ENCODE measurements around the gene ZNF367. TPM values are rescaled to one million over a fixed set of nuclear protein-coding genes. Genes with fewer than 3 reads are reported as not detected.
A peak's percentile ranks its signal among the peaks of the same experiment; 100 is the strongest.

Gene ZNF367
- total RNA-seq, 2 donors from 2014 or later: 3.6 to 18.9 TPM

DNA sequence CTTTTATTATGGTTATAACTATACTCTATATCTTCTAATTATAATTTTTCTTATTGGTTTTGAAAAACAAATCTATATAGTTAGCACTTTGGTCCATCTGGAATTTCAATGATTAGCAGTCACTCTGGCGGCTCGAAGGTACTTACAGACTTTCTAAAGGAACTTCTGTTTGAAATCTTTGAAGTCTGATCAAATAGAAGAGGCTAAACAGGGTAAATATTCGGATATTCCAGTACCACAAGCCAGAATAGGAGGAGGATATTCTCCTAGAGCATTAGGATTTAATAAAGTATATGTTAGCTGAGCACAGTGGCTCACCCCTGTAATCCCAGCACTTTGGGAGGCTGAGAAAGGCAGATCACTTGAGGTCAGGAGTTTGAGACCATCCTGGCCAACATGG, 77.5 kb downstream of the ZNF367 start:
- Histone ChIP-seq H3K9ac (ENCODE audit: low read depth in 2 of 2, low read length in 2 of 2) (no peak overlapping the region), H3K4me3 (no peak overlapping the region), H3K27me3 (no peaks in the 10 kb centered on the region), H3K36me3 (no peaks in the 10 kb centered on the region), H3K4me1 (peaks cover 6% of the 10 kb centered on the region), H3K27ac (peak overlapping the region; percentile 27), H3K9me3 (no peaks in the 10 kb centered on the region)
- intact Hi-C loops (cut with DNase I): no loop called here
- no peak for DNase-seq
- TF ChIP-seq, protein P1, sequence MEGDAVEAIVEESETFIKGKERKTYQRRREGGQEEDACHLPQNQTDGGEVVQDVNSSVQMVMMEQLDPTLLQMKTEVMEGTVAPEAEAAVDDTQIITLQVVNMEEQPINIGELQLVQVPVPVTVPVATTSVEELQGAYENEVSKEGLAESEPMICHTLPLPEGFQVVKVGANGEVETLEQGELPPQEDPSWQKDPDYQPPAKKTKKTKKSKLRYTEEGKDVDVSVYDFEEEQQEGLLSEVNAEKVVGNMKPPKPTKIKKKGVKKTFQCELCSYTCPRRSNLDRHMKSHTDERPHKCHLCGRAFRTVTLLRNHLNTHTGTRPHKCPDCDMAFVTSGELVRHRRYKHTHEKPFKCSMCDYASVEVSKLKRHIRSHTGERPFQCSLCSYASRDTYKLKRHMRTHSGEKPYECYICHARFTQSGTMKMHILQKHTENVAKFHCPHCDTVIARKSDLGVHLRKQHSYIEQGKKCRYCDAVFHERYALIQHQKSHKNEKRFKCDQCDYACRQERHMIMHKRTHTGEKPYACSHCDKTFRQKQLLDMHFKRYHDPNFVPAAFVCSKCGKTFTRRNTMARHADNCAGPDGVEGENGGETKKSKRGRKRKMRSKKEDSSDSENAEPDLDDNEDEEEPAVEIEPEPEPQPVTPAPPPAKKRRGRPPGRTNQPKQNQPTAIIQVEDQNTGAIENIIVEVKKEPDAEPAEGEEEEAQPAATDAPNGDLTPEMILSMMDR (IDR thresholded peaks at IDR 0.05): no peak

DNA sequence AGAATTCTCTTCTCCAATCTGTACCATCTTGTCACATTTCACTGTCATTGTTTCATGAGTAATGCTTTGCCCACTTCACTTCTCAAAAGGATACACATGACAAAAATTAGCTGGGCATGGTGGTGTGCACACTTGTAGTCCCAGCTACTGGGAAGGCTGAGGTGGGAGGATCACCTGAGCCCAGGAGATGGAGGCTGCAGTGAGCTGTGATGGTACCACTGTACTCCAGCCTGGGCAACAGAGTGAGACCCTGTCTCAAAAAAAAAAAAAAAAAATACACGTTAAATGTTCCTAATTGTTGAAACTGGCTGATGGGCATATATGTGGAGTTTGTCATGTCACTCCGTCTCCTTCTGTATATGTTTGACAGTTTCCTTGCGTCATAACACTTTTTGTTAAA, 79.9 kb downstream of the ZNF367 start:
- Histone ChIP-seq H3K4me3 (no peak overlapping the region), H3K36me3 (no peaks in the 10 kb centered on the region), H3K27ac (no peak overlapping the region), H3K9me3 (no peaks in the 10 kb centered on the region), H3K27me3 (no peaks in the 10 kb centered on the region), H3K4me1 (peaks cover 6% of the 10 kb centered on the region), H3K9ac (ENCODE audit: low read depth in 2 of 2, low read length in 2 of 2) (no peak overlapping the region)
- TF ChIP-seq, protein P1 (IDR thresholded peaks at IDR 0.05): no peak
- no peak for DNase-seq
- intact Hi-C loops (cut with DNase I): no loop called here

Other genes with a start within 250 kb of the ZNF367 start
- gene HSD17B3, start 116.2 kb downstream of the ZNF367 start, total RNA-seq: not detected
- 10 to 100 TPM; 57.8 to 95.0 TPM for gene SLC35D2, start 34.7 kb downstream of the ZNF367 start, total RNA-seq
- 1 to 10 TPM; 2.8 to 4.4 TPM for gene HABP4, start 31.8 kb upstream of the ZNF367 start, total RNA-seq
- 10 to 100 TPM; 12.7 to 17.3 TPM for gene CDC14B, start 201.5 kb upstream of the ZNF367 start, total RNA-seq
- gene PRXL2C, start 236.9 kb upstream of the ZNF367 start, total RNA-seq: 1 to 10 TPM; 2.6 to 6.6 TPM

Measured in colonic mucosa (tissue), 4 donors.